Gastroesophageal sphincter (tissue), 4 donors: Measurements from ENCODE around the gene RPL38. TPM values are rescaled to one million over a fixed set of nuclear protein-coding genes. Genes with fewer than 3 reads are reported as not detected.

Source experiments
- ATAC-seq: fragments of 150-250 bp; one replicate; pipeline ENCODE4 v1.9.1; 2016; ENCODE audit warnings: mild to moderate bottlenecking, moderate library complexity
- H3K27ac ChIP-seq, 4 donors: fragments of 200-600 bp; sonication (generic) in 3 of 4; 1 replicate in 3 of 4; 2 replicates in 1 of 4; pipeline ENCODE4 v1.5.1; 2016 to 2019
- H3K27me3 ChIP-seq: fragments of 200-600 bp; sonication (generic); one replicate; pipeline ENCODE4 v1.5.1; 2019
- H3K36me3 ChIP-seq, 2 donors: fragments of 200-600 bp; sonication (generic); one replicate each; pipeline ENCODE4 v1.5.1; 2019; ENCODE audit warnings: control low read depth in 1 of 2
- H3K4me1 ChIP-seq, 3 donors: fragments of 200-600 bp; sonication (generic); 1 replicate in 2 of 3; 2 replicates in 1 of 3; pipeline ENCODE4 v1.5.1; 2016 to 2019; ENCODE audit warnings: control low read depth in 2 of 3
- H3K4me3 ChIP-seq, 2 donors: fragments of 200-600 bp; sonication (generic); one replicate each; pipeline ENCODE4 v1.5.1; 2019; ENCODE audit warnings: mild to moderate bottlenecking in 1 of 2, moderate library complexity in 1 of 2
- H3K9me3 ChIP-seq, 3 donors: fragments of 200-600 bp; sonication (generic); one replicate each; pipeline ENCODE4 v1.5.1; 2017 to 2019; ENCODE audit warnings: control low read depth in 2 of 3
- EP300 ChIP-seq: sonication (generic); formaldehyde crosslinking; IDR thresholded peaks from one replicate; pipeline ENCODE4 v1.6.1; 2017; ENCODE audit warnings: antibody characterized with exemption, mild to moderate bottlenecking
- POLR2A ChIP-seq, 2 donors: fragments of 450-650 bp; IDR thresholded peaks; one replicate each; pipeline ENCODE4 v1.6.1; 2017; ENCODE audit warnings: antibody characterized with exemption in 2 of 2, mild to moderate bottlenecking in 2 of 2, moderate library complexity in 1 of 2
- POLR2AphosphoS5 ChIP-seq: sonication (generic); formaldehyde crosslinking; IDR thresholded peaks from one replicate; pipeline ENCODE4 v1.6.1; 2017; ENCODE audit warnings: antibody characterized with exemption
- WGBS, 2 donors: methylation state at CpG; one replicate each; pipeline ENCODE4 v1.1.5; 2018; ENCODE audit warnings: low coverage in 1 of 2; 5-methylcytosine and 5-hydroxymethylcytosine counted together
- total RNA-seq, 4 donors: library from RNA; depleted of rRNA; stranded (reverse); fragments of >200 nt; gene quantifications; one replicate each; pipeline ENCODE4 v1.1.0, GENCODE V29; 2016
- TF ChIP-seq, protein P1 (sequence below), 4 experiments: fragments of 200-600 bp in 2 of 4; fragments of 450-650 bp in 2 of 4; sonication (generic) in 1 of 4; IDR thresholded peaks; one replicate each; pipeline ENCODE4 v1.5.1; 2017 to 2019; ENCODE audit warnings: antibody characterized with exemption in 4 of 4, mild to moderate bottlenecking in 2 of 4, moderate library complexity in 2 of 4

Gene RPL38
- total RNA-seq, 4 donors from 2014 or later = 407 to 628 (median 526) TPM

DNA sequence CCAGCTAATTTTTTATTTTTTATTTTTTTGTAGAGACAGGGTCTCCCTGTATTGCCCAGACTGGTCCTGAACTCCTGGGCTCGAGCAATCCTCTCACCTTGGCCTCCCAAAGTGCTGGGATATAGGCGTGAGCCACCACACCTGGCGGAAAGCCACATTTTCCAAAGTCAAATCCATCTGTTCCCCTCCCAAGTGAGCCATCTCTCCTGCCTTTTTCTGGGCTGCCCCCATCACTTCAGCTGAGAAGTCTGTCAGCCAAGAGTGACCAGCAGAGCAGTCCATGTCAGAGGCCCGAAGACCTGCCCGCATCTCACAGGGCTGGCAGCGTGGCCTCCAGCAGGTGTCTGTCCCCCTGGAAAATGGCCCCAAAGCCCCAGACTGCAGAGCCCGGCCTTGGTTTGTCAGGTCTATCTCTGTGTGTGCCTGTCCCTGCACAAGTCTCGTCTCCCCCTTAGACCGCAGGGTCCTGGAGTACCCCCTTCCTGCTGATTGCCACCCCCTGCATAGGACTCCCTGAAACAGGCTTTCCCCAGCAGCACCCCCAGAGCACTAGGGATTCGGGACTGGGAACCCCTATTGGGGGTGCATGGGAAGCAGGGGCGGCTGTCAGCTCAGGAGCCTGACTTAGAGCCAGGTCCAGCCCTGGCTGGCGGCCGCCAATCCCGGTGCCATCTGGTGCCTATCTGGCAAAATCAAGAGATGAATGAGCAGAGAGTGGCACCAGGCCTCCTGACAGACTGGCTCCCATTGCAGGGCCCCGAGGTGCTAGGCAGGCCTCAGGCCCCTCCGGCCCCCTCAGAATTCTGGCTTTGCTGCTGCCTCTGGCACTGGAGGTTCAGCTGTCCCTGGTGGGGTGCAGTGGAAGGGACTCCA is 17.7 kb downstream of the RPL38 start:
- no peaks in the 10 kb centered on the region for H3K27me3 ChIP-seq
- H3K4me3 ChIP-seq = no peak overlapping the region
- 89 to 100% methylated on average over 3 to 7 of the region's 16 CpGs for WGBS, 2 donors
- TF ChIP-seq POLR2A (IDR thresholded peaks at IDR 0.05) (no peak), EP300 (no peak), POLR2AphosphoS5 (no peak)
- TF ChIP-seq, protein P1, sequence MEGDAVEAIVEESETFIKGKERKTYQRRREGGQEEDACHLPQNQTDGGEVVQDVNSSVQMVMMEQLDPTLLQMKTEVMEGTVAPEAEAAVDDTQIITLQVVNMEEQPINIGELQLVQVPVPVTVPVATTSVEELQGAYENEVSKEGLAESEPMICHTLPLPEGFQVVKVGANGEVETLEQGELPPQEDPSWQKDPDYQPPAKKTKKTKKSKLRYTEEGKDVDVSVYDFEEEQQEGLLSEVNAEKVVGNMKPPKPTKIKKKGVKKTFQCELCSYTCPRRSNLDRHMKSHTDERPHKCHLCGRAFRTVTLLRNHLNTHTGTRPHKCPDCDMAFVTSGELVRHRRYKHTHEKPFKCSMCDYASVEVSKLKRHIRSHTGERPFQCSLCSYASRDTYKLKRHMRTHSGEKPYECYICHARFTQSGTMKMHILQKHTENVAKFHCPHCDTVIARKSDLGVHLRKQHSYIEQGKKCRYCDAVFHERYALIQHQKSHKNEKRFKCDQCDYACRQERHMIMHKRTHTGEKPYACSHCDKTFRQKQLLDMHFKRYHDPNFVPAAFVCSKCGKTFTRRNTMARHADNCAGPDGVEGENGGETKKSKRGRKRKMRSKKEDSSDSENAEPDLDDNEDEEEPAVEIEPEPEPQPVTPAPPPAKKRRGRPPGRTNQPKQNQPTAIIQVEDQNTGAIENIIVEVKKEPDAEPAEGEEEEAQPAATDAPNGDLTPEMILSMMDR (IDR thresholded peaks at IDR 0.05) = no peak
- H3K9me3 ChIP-seq = no peaks in the 10 kb centered on the region
- peaks cover 0 to 31% of the 10 kb centered on the region in 2 donors for H3K36me3 ChIP-seq
- ATAC-seq = no peak
- H3K4me1 ChIP-seq = no peaks in the 10 kb centered on the region
- H3K27ac ChIP-seq = no peak overlapping the region

DNA sequence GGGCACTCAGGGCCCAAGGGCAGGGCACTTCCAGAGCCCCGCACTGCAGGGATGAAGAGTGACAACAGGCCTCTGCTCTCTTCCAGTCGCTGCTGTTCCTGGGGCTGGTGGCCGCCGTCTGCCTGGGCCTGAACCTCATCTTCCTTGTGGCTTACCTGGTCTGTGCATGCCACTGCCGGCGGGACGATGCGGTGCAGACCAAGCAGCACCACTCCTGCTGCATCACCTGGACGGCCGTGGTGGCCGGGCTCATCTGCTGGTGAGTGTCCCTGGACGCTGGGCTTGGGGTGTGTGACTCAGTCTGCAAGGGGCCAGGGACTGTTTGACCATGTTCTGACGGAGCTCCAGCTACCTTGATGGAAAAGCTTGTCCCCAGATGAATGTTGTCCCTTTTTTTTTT is 18.9 kb downstream of the RPL38 start:
- ATAC-seq = no peak
- no peaks in the 10 kb centered on the region for H3K27me3 ChIP-seq
- no peaks in the 10 kb centered on the region for H3K4me1 ChIP-seq
- peaks cover 0 to 31% of the 10 kb centered on the region in 2 donors for H3K36me3 ChIP-seq
- no CpG with 5 or more reads among the region's 13 CpGs for WGBS, 2 donors
- no peak for TF ChIP-seq EP300
- H3K4me3 ChIP-seq = no peak overlapping the region
- H3K9me3 ChIP-seq = no peaks in the 10 kb centered on the region
- H3K27ac ChIP-seq = no peak overlapping the region

DNA sequence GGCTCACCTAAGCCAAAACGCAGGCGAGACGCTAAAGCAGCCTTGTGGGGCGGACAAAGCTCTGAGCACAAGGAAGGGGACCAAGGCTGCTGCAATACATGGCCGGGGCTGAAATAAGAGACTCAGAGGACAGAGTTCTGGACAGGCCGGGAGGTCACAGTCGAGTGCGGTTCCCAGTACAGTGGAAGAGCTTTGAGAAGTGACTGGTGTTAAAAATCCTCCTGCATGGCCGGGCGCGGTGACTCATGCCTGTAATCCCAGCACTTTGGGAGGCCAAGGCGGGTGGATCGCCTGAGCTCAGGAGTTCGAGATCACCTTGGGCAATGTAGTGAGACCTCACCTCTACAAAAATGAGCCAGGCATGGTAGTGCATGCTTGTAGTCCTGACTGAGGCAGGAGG is 20.4 kb downstream of the RPL38 start:
- TF ChIP-seq EP300 = no peak
- TF ChIP-seq POLR2AphosphoS5 = no peak
- TF ChIP-seq, protein P1 (IDR thresholded peaks at IDR 0.05) = no peak
- no peak for TF ChIP-seq POLR2A (IDR thresholded peaks at IDR 0.05)

DNA sequence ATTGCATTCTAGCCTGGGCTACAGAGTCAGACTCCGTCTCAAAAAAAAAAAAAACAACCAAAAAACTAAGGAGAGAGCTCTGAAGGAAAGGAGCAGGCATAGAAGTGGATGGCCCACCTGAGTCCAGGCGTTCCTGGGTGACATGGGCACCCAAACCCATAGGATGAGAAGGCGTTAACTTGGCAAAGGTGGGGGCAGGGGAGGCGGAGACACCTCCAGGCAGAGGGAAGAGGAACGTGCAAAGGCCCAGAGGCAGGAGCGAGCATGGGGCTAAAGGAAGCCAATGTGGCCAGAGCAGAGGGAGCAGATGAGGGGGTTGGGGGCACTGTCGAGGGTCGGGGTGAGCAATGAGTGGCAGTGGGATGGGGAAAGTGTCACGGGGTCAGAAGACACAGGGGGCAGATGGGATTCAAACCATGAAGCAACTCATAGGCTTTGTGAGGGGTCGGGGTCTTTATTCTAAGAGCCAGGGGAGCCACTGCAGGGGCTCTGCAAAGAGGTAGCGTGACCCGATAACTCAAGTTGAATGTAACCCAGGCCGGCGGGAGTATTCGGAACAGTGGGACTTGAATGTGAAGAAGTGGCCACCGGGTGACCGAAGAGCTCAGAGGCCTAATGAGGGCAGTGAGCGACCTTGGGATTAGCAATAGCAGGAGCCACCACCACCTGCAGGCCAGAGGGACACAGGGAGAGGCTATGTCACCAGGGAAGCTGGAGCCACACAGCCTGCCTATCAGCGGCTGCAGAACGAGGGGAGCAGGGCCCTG is 21.7 kb downstream of the RPL38 start:
- Histone ChIP-seq H3K27ac (no peak overlapping the region), H3K4me1 (no peaks in the 10 kb centered on the region), H3K27me3 (no peaks in the 10 kb centered on the region), H3K36me3 (peaks cover 0 to 31% of the 10 kb centered on the region in 2 donors), H3K9me3 (no peaks in the 10 kb centered on the region), H3K4me3 (no peak overlapping the region)
- TF ChIP-seq EP300 = no peak
- TF ChIP-seq, protein P1 (IDR thresholded peaks at IDR 0.05) = no peak
- ATAC-seq = no peak
- WGBS, 2 donors = 92 to 100% methylated on average over 14 to 19 of the region's 20 CpGs

More for the DNA sequence above, 20.4 kb downstream of the RPL38 start:
- H3K27ac ChIP-seq = no peak overlapping the region
- no peaks in the 10 kb centered on the region for H3K4me1 ChIP-seq
- WGBS, 2 donors = 93 to 100% methylated on average over 2 to 6 of the region's 14 CpGs
- no peaks in the 10 kb centered on the region for H3K27me3 ChIP-seq
- ATAC-seq = no peak
- no peak overlapping the region for H3K4me3 ChIP-seq
- H3K9me3 ChIP-seq = no peaks in the 10 kb centered on the region
- peaks cover 0 to 31% of the 10 kb centered on the region in 2 donors for H3K36me3 ChIP-seq

DNA sequence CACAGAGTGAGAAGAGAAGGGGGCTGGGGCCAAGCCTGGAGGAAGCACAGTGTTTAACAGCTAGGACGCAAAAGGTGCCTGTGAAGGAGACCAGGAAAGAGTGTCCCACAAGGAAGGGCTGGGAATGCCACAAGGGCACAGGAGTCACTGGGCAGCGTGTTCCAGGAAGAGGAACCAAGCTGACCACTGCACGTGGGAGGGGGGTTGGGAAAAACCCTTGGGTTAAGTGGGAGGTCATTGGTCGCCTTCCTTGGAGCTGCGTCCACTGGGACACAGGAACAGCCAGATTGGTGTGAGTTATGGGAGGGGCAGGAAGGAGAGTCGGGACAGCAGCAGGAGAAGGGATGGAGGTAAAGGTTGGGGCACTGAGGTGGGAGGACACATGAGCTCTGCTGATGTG is 22.8 kb downstream of the RPL38 start:
- Histone ChIP-seq H3K4me1 (no peaks in the 10 kb centered on the region), H3K27ac (no peak overlapping the region), H3K36me3 (peaks cover 0 to 40% of the 10 kb centered on the region in 2 donors), H3K9me3 (no peaks in the 10 kb centered on the region), H3K4me3 (no peak overlapping the region), H3K27me3 (no peaks in the 10 kb centered on the region)
- TF ChIP-seq POLR2A (IDR thresholded peaks at IDR 0.05) = no peak
- TF ChIP-seq, protein P1 (IDR thresholded peaks at IDR 0.05) = no peak
- no peak for TF ChIP-seq EP300
- no peak for TF ChIP-seq POLR2AphosphoS5
- no peak for ATAC-seq
- WGBS, 2 donors = 68 to 79% methylated on average over 4 to 6 of the region's 6 CpGs
